GM19463 (cell line): ENCODE results near the gene CROCC2.

Source experiments
- ATAC-seq: cut with Tn5 transposase; IDR thresholded peaks from one replicate; pipeline ENCODE4 v1.9.1; 2021; ENCODE audit warnings: mild to moderate bottlenecking, moderate library complexity; ENCODE audit not compliant: unreplicated experiment

CROCC2 gene

DNA sequence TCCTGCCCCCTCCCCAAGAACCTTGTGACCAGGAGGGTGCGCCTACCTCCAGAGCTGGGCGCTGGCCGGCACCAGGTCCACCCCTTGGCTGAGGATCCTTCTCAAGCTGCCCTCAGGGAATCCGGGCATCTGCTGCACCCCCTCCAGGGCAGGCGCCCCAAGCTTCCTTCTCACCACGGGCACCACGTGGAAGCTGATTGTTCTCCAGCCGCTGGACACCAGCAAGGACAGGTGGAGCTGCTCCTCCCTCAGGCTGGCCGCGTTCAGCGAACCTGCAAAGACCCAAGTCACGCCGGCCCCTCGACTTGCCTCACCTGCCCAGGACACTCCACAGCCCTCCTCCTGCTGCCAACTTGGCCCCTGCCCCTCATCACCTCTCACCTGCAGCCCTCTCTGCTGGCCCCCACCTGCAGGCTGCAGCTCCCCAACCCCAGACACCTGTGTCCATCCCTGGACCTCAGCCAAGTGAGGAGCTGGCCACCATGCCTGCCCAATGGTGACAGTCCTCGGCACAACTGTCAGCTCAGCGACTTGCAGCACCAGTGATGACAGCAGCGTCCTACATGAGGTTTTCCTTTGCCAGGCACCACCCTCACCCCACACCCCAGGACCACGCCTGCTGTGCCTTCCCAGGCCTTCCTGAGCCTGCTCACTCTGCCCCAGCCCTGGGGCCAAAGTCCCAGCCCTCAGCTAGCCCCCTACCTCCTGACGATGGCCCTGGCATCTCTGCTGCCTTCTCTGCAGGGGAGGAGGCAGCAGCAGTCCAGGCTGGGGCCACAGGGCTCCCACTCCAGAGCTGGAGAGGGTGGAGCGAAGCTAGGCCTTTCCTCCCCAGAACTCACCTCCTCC lies 14.4 kb upstream of the CROCC2 start:
- ATAC-seq: no peak

DNA sequence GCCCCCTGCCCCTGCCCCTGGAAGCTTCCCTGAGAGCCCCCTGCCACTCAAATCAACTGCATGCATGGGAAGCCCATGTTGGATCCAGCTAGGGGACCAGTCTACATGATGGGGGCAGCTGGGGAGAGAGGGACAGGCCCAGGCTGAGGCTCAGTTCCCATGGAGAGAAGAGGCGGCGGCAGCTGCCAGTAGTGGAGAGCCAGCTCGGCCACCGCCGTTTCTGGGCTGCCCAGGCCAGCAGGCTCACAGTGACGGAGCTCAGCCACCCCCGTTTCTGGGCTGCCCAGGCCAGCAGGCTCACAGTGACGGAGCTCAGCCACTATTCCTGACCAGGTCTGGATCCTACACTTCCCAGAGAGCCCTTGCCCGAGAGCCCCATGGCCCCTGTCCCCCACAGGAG lies 13.8 kb upstream of the CROCC2 start:
- ATAC-seq: no peak

DNA sequence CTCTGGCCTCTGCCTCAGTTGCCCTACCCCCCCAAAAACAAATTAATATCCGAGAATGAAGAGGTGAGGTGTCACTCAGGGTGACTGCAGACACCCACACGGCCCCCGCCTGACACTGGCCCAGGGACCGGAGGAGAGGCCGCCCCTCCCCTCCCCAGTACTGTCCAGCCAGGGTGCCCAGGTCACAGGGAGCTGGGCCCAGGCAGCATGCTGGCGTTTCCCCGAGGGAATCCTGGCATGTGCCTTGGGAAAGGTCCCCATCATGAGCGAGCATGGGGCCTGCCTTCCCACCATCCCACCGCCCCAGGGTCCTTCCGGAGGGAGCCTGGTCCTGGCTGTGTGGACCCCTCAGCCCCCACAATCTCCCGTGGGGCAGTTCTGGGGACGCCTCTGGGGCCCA lies 13.2 kb upstream of the CROCC2 start:
- no peak for ATAC-seq

DNA sequence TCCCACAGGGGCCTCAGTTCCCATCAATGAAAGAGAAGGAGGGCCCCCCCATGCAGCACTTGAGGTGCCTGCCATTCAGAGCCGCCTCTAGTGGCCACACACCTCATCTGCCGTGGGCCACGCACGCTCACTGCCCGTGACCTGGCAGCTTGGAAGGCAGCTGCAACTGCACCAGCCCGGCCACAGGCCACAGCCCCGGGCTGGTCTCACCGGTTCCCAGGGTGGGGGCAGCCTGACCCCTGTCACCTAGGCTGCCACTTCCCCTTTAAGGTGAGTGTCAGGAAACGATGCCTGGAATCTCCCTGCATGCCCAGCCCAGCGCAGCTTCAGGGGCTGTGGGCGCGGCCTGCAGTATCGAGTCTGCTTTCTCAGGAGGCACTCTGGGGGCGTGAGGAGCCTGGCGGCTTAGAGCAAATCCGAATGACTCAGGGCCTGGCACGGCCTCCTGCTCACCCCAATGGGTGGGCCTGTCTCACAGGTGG lies 12.7 kb upstream of the CROCC2 start:
- no peak for ATAC-seq

DNA sequence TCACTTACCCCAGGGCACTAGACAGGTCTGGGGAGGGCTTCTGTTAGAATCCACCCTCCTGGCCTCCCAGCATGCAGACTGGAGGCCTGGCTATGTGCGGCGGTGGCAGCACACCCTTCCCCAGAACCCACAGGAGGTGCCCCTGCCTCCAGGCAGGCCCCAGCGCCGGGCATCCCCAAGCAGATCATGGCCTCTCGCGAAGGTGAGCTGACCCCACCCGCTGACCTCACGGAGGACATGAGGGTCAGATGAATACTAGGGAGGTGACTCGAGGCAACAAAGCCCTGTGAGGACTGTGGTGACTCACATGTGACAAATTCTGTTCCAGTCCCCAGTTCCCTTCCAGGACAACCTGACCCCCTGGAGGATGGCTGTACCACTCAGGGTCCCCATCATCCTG lies 12.1 kb upstream of the CROCC2 start:
- no peak for ATAC-seq

DNA sequence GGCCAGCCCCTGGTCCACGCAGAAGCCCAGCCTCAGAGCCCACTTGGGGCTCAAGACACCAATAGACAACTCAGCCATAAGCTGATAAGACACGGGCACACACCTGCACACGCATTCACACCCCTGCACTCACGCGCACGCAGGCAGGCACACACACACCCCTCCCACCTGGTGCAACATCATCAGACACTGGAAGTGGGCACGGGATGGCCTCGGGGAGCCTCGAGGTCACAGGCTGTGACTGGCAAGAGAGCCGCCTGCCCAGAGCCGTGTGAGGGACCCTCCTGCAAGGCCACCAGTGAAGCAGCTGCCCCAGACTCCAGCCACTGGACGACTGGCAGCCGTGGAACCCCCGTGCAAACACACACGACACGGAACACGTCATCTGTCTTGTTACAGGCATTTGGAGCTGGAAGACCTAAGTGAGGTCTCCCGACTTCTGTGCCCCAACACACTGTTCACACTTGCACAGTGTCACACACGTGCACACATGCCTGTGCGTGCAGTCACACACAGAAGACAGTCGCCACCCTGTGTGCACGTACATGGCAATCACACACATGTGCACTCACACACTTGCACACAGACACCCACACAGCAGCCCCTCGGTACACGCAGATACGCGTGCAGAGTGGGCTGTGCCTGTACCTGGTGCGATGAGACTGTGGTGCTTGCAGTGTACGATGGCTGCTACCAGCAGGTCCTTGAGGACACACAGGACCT lies 11.1 kb upstream of the CROCC2 start:
- ATAC-seq: no peak

DNA sequence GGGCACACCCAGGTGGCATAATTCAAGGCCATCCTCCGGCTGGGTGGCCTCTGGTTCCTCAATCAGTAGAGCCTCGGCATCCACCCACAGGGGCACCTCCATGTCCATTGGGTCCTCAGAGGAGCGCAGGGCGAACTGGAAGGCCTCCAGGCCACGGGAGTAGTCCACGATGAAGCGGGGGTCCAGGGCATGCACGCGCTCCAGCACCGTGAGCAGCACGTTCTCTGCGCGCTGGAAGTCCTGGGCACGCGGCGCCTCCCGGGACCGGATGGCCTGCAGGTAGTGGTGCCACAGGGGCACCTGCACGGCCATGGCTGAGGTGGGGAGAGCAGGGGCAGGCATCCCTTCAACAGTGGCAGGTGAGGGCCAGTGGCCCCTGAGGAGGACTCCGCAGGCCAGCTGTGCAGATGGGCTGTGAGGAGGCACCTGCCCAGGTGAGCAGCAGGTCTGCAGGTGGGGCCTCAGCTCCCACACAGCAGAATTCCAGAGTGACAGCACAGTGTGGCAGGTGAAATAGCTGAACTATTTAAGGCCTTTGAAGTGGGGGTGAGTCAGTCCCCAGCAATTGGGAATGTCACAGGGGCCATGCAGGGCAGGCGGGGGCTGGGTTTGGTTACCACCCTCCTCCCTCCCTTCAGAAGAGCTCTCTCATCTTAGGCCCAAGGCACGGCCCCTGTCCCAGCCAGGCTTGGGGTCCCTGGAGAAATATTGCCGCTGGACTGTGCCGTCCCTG lies 10.3 kb upstream of the CROCC2 start, which contains the start of gene MAB21L4:
Gene MAB21L4 (minus strand): TSS at position 501 of the 733 bp plus-strand sequence. CDS start 159 bp downstream, at position 342.
- no peak for ATAC-seq

DNA sequence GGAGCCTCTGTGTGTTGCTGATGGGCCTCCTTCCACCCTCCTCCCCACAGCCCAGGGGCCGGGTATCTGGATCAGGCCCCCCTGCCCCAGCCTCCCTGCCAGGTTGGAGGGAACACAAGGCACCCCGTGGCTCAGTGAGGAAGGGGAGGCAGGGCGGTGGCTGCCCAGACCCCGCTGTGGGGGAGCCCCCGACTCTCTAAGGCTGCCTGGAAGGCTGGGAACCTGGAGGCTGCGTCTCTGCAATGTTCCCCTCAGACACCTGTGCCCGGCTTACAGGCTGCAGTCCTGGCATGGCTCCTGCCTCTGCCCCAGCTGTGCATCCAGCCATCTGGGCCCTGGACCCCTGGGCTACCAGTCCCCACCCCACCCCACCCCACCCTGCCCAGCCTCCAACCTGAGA lies 9.7 kb upstream of the CROCC2 start:
- ATAC-seq: no peak

DNA sequence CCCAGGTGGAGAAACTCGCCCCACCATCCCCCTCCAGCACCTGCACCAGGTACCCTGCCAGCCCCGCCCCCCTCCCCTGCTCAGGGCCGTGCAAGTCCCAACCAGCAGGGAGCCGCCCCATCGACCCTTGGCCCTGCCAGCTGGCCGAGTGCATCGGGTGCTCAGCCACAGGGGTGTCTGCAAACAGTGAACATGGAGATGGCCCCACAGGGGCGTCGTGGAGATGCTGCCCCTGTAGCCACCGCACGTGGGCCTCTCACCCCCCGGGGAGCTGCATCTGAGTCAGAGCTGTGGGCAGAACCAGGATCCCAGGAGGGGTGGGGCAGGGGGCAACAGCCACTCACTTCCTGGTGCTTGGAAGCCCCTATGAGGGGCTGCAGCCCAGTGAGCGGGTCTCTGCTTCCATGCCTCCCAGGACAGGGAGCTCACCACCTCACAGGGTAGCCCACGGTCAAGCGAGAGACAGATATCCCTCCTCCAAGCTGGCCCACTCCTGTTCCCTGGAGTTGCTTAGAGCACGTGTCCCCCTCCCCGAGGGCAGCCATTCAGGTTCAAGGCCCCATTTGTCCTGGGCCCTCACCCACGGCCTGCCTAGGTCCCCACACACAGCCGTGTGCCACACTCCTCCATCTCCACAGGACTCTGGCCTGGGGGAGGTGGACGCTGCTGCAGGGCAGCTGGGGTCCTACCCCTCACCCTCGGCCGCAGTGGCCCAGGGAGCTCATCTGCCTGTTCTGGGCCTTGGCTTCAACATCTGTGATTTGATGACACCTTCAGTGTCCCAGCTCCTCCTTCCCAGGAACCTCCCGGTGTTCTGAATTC lies 9.1 kb upstream of the CROCC2 start:
- no peak for ATAC-seq

DNA sequence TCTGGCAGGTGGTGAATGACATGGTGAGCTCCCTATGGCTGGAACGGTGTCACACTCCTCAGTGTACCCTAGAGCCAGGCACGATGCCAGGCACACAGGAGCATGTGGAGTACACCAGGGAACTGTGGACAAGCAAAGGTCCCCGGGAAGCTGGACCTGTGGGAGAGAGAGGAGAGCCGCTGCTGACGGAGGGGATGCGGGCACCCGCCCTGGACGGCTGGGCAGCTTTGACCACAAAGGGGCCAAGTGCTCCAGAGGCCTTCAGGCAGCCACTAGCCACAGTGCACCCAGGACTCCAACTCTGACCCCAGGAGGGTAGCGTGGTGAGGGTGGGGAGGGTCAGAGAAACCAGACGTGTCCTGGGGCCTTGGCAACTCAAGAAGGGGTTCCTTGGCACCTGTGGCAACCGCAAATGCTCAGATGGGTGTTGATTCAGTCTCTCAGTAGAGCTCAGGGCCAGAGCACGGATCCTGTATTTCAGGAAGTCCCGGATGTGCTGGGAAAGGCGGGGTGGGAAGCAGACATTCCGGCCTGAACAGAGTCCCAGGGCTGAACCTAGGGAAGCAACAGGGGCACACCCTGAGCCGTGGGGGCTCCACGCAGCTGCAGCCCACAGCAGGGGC lies 7.9 kb upstream of the CROCC2 start:
- ATAC-seq: no peak

DNA sequence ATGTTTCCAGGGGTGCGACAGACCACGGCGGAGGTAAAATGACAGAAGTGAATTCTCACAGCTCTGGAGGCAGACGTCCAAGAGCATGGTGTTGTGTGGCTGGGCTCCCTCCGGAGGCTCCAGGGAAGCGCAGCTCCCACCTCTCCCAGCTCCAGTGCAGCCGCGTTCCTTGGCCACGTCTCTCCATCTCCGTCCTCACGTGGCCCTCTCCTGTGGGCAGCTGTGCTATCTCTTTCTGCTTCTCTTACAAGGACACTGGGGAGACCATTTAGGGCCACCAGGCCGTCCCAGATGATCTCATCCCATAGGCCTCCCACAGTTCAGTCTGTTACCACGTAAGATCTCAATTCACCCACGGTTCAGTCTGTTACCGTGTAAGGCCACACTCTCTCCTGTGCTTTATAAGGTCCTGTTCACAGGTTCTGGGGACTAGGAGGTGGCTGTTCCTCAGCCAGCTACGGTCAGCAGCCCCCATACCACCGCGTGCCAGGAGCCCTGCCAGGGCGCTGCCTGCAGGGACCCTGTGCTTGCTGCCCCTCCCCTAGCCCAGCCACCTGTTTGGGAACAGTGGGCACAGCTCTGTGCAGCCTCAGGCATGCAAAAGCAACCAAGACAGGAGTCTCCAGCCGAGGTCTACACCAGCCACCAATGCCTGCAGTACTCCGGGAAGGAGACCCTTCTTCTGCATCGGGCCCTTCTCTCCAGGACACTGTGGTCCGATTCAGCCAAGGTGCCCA lies 7.2 kb upstream of the CROCC2 start:
- ATAC-seq: no peak

DNA sequence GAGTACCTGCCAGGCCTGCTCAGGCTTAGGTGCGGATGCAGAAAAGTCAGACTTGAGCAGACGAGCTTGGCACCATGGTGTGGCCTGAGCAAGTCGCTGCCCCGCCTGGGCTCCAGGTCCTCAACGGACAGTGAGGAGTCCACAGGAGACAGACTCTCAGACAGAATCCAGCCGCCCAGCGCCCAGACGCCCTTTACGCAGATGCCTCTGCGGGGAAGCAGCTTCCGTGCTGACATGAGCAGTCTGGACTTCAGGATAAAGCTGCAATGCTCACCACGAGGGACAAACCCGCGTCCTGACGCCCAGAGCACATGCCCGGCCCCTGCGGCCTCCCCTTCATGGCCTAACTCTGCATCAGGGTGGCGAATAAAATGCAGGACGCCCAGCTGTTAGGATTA lies 6.7 kb upstream of the CROCC2 start:
- ATAC-seq: no peak

DNA sequence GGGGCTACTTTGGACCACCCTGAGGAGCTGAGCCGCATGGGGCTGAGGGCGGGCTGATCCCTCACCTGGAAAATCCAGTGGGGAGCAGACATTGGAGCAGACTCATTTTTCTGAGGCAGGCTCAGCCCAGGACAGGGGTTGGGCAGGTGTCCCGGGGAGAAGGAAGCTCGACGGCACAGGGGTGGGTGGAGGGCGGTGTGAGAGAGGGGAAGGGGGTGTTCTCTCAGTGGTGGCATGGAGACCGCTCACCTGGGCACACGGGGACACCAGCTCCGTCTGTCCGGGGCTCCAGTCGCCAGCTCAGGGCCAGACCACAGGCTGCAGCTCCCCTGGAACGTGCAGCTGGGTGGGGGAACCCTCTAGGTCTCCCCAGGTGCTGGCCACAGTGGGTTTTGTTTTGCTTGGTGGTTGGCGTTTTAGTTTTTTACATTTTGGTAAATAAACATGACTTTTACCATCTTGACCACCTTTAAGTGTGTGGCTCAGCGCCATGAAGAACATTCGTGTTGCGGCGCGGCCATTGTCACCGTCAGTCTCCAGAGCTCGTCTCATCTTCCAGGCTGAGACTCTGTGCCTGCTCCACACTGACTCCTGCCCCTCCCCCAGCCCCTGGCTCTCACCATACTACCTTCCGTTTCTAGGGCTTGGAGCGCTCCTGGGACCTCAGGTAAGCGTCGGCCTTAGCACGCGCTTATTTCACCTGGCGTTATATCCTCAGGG lies 5.8 kb upstream of the CROCC2 start:
- no peak for ATAC-seq

DNA sequence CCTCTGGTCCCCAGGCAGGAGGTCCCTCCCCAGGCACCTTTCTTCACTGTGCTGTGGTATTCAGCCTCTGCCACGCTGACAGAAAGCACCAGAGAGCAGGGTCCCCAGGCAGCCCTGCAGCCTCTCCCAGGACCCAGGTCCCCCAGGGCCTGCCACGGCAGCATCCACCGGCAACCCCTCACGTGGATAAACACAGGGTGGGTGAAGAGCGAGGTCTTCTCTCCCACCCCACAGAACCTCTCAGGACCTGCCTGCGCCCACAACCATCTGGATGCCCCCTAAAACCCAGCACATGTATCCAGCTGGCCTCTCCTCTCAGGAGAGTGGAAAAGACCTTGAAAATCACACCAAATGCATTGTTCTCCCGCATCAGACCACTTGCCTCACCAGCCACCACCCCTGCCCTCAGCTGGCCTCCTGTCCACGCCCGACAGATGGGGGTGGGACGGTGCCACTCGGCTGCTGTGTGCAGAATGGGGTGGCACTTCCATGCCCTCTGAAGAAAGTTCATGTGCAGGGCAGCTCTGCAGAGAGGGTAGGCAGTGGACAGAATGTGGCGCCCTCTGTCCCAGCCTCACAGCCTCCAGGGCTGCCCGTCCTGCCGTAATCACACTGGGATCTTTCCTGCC lies 4.0 kb upstream of the CROCC2 start:
- no peak for ATAC-seq

DNA sequence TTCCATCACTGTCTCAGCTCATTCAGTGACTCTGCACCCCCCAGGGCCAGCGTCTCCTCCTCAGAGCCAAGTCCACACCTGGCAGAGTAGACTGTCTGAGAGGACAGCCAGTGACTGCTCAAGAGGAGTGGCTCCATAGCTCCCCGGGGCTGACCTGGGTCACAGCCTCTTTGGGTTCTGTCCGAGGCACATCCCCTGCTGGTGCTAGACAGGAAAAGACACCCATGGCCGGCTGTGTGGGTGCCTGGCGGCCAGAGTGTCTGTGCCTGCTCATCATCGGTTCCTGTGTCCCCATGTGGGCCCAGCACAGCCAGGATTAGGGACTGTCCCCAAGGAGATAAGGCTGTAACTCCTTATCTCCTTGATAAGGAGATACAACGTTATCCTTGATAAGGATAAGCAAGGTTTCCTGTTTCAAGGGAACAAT lies 3.5 kb upstream of the CROCC2 start:
- no peak for ATAC-seq

DNA sequence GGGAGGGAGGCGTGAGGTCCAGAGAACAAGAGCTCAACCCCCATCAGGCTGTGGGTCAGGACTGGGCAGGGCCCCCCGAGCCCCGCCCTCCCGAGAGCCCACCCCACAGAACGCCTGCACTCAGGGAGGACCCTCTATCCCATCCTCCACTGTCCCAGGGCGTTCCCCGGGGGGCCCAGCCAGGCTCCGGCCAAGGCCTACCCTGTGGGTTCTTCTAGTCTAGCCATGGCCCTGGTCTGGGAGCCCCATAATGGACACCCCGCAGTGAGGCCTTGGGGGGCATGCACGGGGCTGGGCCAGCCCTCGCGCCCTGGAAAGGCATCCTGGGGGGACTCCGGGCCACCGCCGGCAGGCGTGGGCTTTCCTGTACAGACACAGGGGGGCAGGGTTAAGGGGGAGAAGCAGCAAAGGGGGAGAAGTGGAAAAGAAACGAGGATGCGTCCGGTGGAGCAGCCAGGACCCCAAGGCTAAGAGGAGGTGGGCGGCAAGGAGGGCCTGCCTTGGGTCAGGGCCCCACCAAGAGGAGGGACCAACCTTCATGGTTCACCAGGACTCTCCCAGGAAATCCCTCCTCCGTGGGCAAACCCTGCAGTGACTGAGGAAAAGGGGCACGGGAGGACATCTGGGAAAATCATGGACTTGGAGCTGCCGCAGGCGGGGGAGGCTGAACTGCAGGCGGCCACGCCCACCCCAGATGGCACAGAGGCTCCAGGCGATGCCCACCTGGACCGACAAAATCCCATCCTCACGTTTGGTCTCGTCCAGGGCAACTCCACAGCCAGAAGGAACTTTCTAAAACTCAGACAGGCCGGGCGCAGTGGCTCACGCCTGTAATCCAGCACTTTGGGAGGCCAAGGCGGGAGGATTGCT lies 2.7 kb upstream of the CROCC2 start:
- ATAC-seq: no peak
